H9 (cell line): ENCODE data around the gene MPV17L2. TPM values are rescaled to one million over a fixed set of nuclear protein-coding genes. Genes with fewer than 3 reads are reported as not detected.
A peak's percentile ranks its signal among the peaks of the same experiment; 100 is the strongest.

Experiments used
- DNase-seq: peaks from one replicate; pipeline ENCODE4 v3.0.0-alpha.2; 2017
- H2AFZ ChIP-seq: one replicate; pipeline ENCODE4 v1.6.1; 2013; ENCODE audit warnings: mild to moderate bottlenecking, low read length, control low read depth, moderate library complexity
- H2AK5ac ChIP-seq: 2 replicates; pipeline ENCODE4 v1.6.1; 2013; ENCODE audit warnings: low read length, control low read depth, mixed read lengths; ENCODE audit not compliant: insufficient read length
- H2BK120ac ChIP-seq: one replicate; pipeline ENCODE4 v1.6.1; 2013; ENCODE audit warnings: low read depth, mild to moderate bottlenecking, low read length, control low read depth, inconsistent platforms; ENCODE audit not compliant: poor library complexity, severe bottlenecking
- H2BK12ac ChIP-seq: 2 replicates; pipeline ENCODE4 v1.6.1; 2013; ENCODE audit warnings: low read length, control low read depth, mixed read lengths, low read depth; ENCODE audit not compliant: insufficient read length
- H2BK15ac ChIP-seq: 2 replicates; pipeline ENCODE4 v1.6.1; 2013; ENCODE audit warnings: low read depth, low read length, control low read depth
- H2BK20ac ChIP-seq: one replicate; pipeline ENCODE4 v1.6.1; 2013; ENCODE audit warnings: low read depth, mild to moderate bottlenecking, low read length, control low read depth, inconsistent platforms; ENCODE audit not compliant: poor library complexity, severe bottlenecking
- H2BK5ac ChIP-seq: 2 replicates; pipeline ENCODE4 v1.6.1; 2013; ENCODE audit warnings: low read length, control low read depth, mixed read lengths; ENCODE audit not compliant: insufficient read length
- H3K14ac ChIP-seq: 2 replicates; pipeline ENCODE4 v1.6.1; 2013; ENCODE audit warnings: low read length, control low read depth; ENCODE audit not compliant: insufficient read depth
- H3K18ac ChIP-seq: 2 replicates; pipeline ENCODE4 v1.6.1; 2013; ENCODE audit warnings: low read depth, mild to moderate bottlenecking, mixed read lengths, low read length, control low read depth; ENCODE audit not compliant: insufficient read length
- H3K23ac ChIP-seq: 2 replicates; pipeline ENCODE4 v1.6.1; 2013; ENCODE audit warnings: low read length, control low read depth, mixed read lengths, low read depth; ENCODE audit not compliant: insufficient read length
- H3K23me2 ChIP-seq: 2 replicates; pipeline ENCODE4 v1.6.1; 2013; ENCODE audit warnings: low read depth, mild to moderate bottlenecking, mixed read lengths, low read length, control low read depth; ENCODE audit not compliant: insufficient read length, poor library complexity, severe bottlenecking
- H3K27ac ChIP-seq: 2 replicates; pipeline ENCODE4 v1.5.1; 2013; ENCODE audit warnings: low read length, control low read depth, mixed read lengths, low read depth; ENCODE audit not compliant: insufficient read length
- H3K27me3 ChIP-seq: 2 replicates; pipeline ENCODE4 v1.6.1; 2013; ENCODE audit warnings: low read length, control low read depth, inconsistent platforms; ENCODE audit not compliant: insufficient read depth
- H3K4ac ChIP-seq: 2 replicates; pipeline ENCODE4 v1.6.1; 2013; ENCODE audit warnings: low read depth, mild to moderate bottlenecking, control low read depth, inconsistent platforms, low read length, moderate library complexity
- H3K4me1 ChIP-seq: 2 replicates; pipeline ENCODE4 v1.6.1; 2013; ENCODE audit warnings: low read length, control low read depth, inconsistent platforms; ENCODE audit not compliant: insufficient read depth
- H3K4me2 ChIP-seq: 2 replicates; pipeline ENCODE4 v1.6.1; 2013; ENCODE audit warnings: low read length, control low read depth, mixed read lengths; ENCODE audit not compliant: insufficient read length, insufficient read depth
- H3K56ac ChIP-seq: 2 replicates; pipeline ENCODE4 v1.6.1; 2013; ENCODE audit warnings: low read depth, mild to moderate bottlenecking, mixed read lengths, low read length, control low read depth; ENCODE audit not compliant: insufficient read length
- H3K79me1 ChIP-seq: 2 replicates; pipeline ENCODE4 v1.6.1; 2013; ENCODE audit warnings: low read depth, mild to moderate bottlenecking, moderate library complexity, low read length, control low read depth, inconsistent platforms; ENCODE audit not compliant: insufficient read depth, poor library complexity, severe bottlenecking
- H3K79me2 ChIP-seq: 2 replicates; pipeline ENCODE4 v1.6.1; 2013; ENCODE audit warnings: low read length, control low read depth, inconsistent platforms; ENCODE audit not compliant: insufficient read depth
- H3K9ac ChIP-seq: 2 replicates; pipeline ENCODE4 v1.6.1; 2013; ENCODE audit warnings: low read length, control low read depth, mixed read lengths; ENCODE audit not compliant: insufficient read length; ENCODE audit errors: extremely low read depth
- H3K9me3 ChIP-seq: one replicate; pipeline ENCODE4 v1.6.1; 2013; ENCODE audit warnings: low read depth, low read length, inconsistent platforms; ENCODE audit not compliant: control insufficient read depth
- H3T11ph ChIP-seq: one replicate; pipeline ENCODE4 v1.6.1; 2013; ENCODE audit warnings: mild to moderate bottlenecking, low read length, control low read depth, inconsistent platforms
- H4K20me1 ChIP-seq: one replicate; pipeline ENCODE4 v1.6.1; 2013; ENCODE audit not compliant: control insufficient read depth, insufficient read length, insufficient read depth
- H4K5ac ChIP-seq: 2 replicates; pipeline ENCODE4 v1.6.1; 2013; ENCODE audit warnings: low read depth, mild to moderate bottlenecking, mixed read lengths, low read length, control low read depth; ENCODE audit not compliant: insufficient read length
- H4K8ac ChIP-seq: replicated peaks from 2 replicates; pipeline ENCODE4 v1.6.1; 2013; ENCODE audit warnings: low read length, control low read depth, mixed read lengths, low read depth; ENCODE audit not compliant: insufficient read length
- H4K91ac ChIP-seq: 2 replicates; pipeline ENCODE4 v1.6.1; 2013; ENCODE audit warnings: low read depth, mild to moderate bottlenecking, moderate library complexity, mixed read lengths, low read length, control low read depth; ENCODE audit not compliant: insufficient read length
- H3K27ac Mint-ChIP-seq, 3 experiments: 2 replicates in 2 of 3; 3 replicates in 1 of 3; pipeline ENCODE4 v1.8.0; 2020 to 2021; ENCODE audit warnings: mixed read lengths in 3 of 3, mild to moderate bottlenecking in 1 of 3, moderate library complexity in 1 of 3
- H3K27me3 Mint-ChIP-seq: 2 replicates; pipeline ENCODE4 v1.8.0; 2021; ENCODE audit warnings: low read depth, mild to moderate bottlenecking, moderate library complexity, mixed read lengths
- H3K36me3 Mint-ChIP-seq, 3 experiments: 2 replicates in 2 of 3; 3 replicates in 1 of 3; pipeline ENCODE4 v1.8.0; 2020 to 2021; ENCODE audit warnings: low read depth in 3 of 3, mixed read lengths in 3 of 3; ENCODE audit not compliant: insufficient read depth in 1 of 3
- H3K4me1 Mint-ChIP-seq, 2 experiments: 2 replicates each; pipeline ENCODE4 v1.8.0; 2020; ENCODE audit warnings: mixed read lengths in 2 of 2
- H3K4me3 Mint-ChIP-seq, 2 experiments: 2 replicates in 1 of 2; 3 replicates in 1 of 2; pipeline ENCODE4 v1.8.0; 2020 to 2021; ENCODE audit warnings: mild to moderate bottlenecking in 2 of 2, mixed read lengths in 2 of 2, moderate library complexity in 1 of 2
- H3K9me3 Mint-ChIP-seq, 2 experiments: 2 replicates in 1 of 2; 3 replicates in 1 of 2; pipeline ENCODE4 v1.8.0; 2020; ENCODE audit warnings: mild to moderate bottlenecking in 2 of 2, mixed read lengths in 2 of 2, moderate library complexity in 1 of 2
- CTCF ChIP-seq: fragments of 200-600 bp; sonication (generic); conservative IDR thresholded peaks from 3 replicates; pipeline ENCODE4 v1.8.0; 2021; ENCODE audit warnings: antibody characterized with exemption, mild to moderate bottlenecking
- WGBS: extraction: QIAGEN DNeasy Blood & Tissue Kit; methylation state at CpG from one replicate; pipeline ENCODE4 v1.1.7; 2013; ENCODE audit warnings: missing lambda C conversion rate, low lambda C conversion rate, mixed read lengths; ENCODE audit not compliant: insufficient read length; ENCODE audit errors: extremely low coverage; 5-methylcytosine and 5-hydroxymethylcytosine counted together
- total RNA-seq: library from RNA; stranded (reverse); gene quantifications from 2 replicates; pipeline ENCODE4 v1.2.1, GENCODE V29; 2021

Gene MPV17L2
- total RNA-seq, 1 experiment from 2014 or later: 26.4 TPM

GRCh38 chr19:18157465-18158063 is 35.5 kb upstream of the MPV17L2 start:
- DNase-seq: peak; percentile 76
- no peak overlapping the region for H2BK120ac ChIP-seq
- H3T11ph ChIP-seq: no peak overlapping the region
- no peak overlapping the region for H3K27ac ChIP-seq
- Mint-ChIP-seq H3K4me1 (peaks cover 13 to 30% of the 10 kb centered on the region in 2 experiments), H3K9me3 (no peaks in the 10 kb centered on the region), H3K36me3 (peaks cover 7 to 23% (median 22%) of the 10 kb centered on the region in 3 experiments; a peak in 6 of 7 replicates), H3K27me3 (no peaks in the 10 kb centered on the region), H3K4me3 (no peak overlapping the region), H3K27ac (peak overlapping the region in 2 of 3 experiments; percentile 39 to 58; a peak in 1 of 7 replicates)
- H3K4me1 ChIP-seq: 0 out of 2 replicates have a peak, but pooled peaks cover 2% of the 10 kb centered on the region
- peaks cover 4% of the 10 kb centered on the region for H4K20me1 ChIP-seq
- no peak overlapping the region for H3K4ac ChIP-seq
- no peak overlapping the region for H2AK5ac ChIP-seq
- peaks cover 9% of the 10 kb centered on the region for H3K23me2 ChIP-seq
- H4K91ac ChIP-seq: no peak overlapping the region
- no peak overlapping the region for H4K5ac ChIP-seq
- no peak overlapping the region for H2BK20ac ChIP-seq
- no peak overlapping the region for H3K56ac ChIP-seq
- no peak for TF ChIP-seq CTCF
- H3K79me1 ChIP-seq: no peaks in the 10 kb centered on the region
- H3K9me3 ChIP-seq: no peaks in the 10 kb centered on the region
- no peak overlapping the region for H3K14ac ChIP-seq
- no peak overlapping the region for H2BK12ac ChIP-seq
- H4K8ac ChIP-seq: no peak overlapping the region
- no peak overlapping the region for H3K18ac ChIP-seq
- WGBS: no CpG with 5 or more reads among the region's 18 CpGs
- no peaks in the 10 kb centered on the region for H3K27me3 ChIP-seq
- H3K9ac ChIP-seq: no peak overlapping the region
- H3K4me2 ChIP-seq: no peak overlapping the region
- no peak overlapping the region for H3K23ac ChIP-seq
- no peaks in the 10 kb centered on the region for H3K79me2 ChIP-seq
- H2BK5ac ChIP-seq: no peak overlapping the region
- H2AFZ ChIP-seq: no peak overlapping the region
- no peak overlapping the region for H2BK15ac ChIP-seq
